ENCODE data around the gene LIPT2. TPM values are rescaled to one million over a fixed set of nuclear protein-coding genes. Genes with fewer than 3 reads are reported as not detected.

LIPT2 gene
- total RNA-seq, 4 donors from 2014 or later = 0.45 to 3.4 (median 3.1) TPM

GRCh38 chr11:74471668-74472429, 21.7 kb downstream of the LIPT2 start:
- Histone ChIP-seq H3K9me3 (no peaks in the 10 kb centered on the region), H3K4me3 (no peak overlapping the region), H3K4me1 (peaks cover 0 to 14% (median 9%) of the 10 kb centered on the region in 3 donors), H3K27me3 (peaks cover 3% of the 10 kb centered on the region), H3K27ac (no peak overlapping the region), H3K36me3 (no peaks in the 10 kb centered on the region)
- no peak for TF ChIP-seq EP300 (IDR thresholded peaks at IDR 0.05)
- no peak for TF ChIP-seq POLR2A (IDR thresholded peaks at IDR 0.05)
- TF ChIP-seq CTCF (IDR thresholded peaks at IDR 0.05) = no peak
- TF ChIP-seq POLR2AphosphoS5 (IDR thresholded peaks at IDR 0.05) = no peak
- WGBS, 2 donors (ENCODE audit: low coverage in 1 of 2) = 55 to 66% methylated on average over 3 to 5 of the region's 5 CpGs
- ATAC-seq = no peak

- TF ChIP-seq POLR2A (IDR thresholded peaks at IDR 0.05) (no peak), POLR2AphosphoS5 (IDR thresholded peaks at IDR 0.05) (no peak), CTCF (IDR thresholded peaks at IDR 0.05) (no peak), EP300 (IDR thresholded peaks at IDR 0.05) (no peak)
- H3K4me1 ChIP-seq = peaks cover 0 to 23% (median 9%) of the 10 kb centered on the region in 3 donors
- no peak for ATAC-seq
- no peak overlapping the region for H3K27ac ChIP-seq
- 85 to 100% methylated on average over 1 of the region's 1 CpG for WGBS, 2 donors (ENCODE audit: low coverage in 1 of 2)
- no peaks in the 10 kb centered on the region for H3K36me3 ChIP-seq
- no peak overlapping the region for H3K4me3 ChIP-seq
- H3K9me3 ChIP-seq = no peaks in the 10 kb centered on the region
- peaks cover 3% of the 10 kb centered on the region for H3K27me3 ChIP-seq
Observed at GRCh38 chr11:74471037-74471436, 22.5 kb downstream of the LIPT2 start.

GRCh38 chr11:74470526-74470925, 23.0 kb downstream of the LIPT2 start:
- 14 to 38% methylated on average over 1 to 2 of the region's 2 CpGs for WGBS, 2 donors (ENCODE audit: low coverage in 1 of 2)
- Histone ChIP-seq H3K4me3 (no peak overlapping the region), H3K27me3 (peaks cover 3% of the 10 kb centered on the region), H3K4me1 (peaks cover 0 to 23% (median 9%) of the 10 kb centered on the region in 3 donors), H3K36me3 (no peaks in the 10 kb centered on the region), H3K9me3 (no peaks in the 10 kb centered on the region), H3K27ac (no peak overlapping the region)
- TF ChIP-seq CTCF (IDR thresholded peaks at IDR 0.05) = no peak
- no peak for TF ChIP-seq POLR2AphosphoS5 (IDR thresholded peaks at IDR 0.05)
- TF ChIP-seq EP300 (IDR thresholded peaks at IDR 0.05) = no peak
- ATAC-seq = no peak

- peaks cover 3% of the 10 kb centered on the region for H3K27me3 ChIP-seq
- peaks cover 0 to 23% (median 9%) of the 10 kb centered on the region in 3 donors for H3K4me1 ChIP-seq
- TF ChIP-seq POLR2AphosphoS5 (IDR thresholded peaks at IDR 0.05) (no peak), CTCF (IDR thresholded peaks at IDR 0.05) (no peak), EP300 (IDR thresholded peaks at IDR 0.05) (no peak), POLR2A (IDR thresholded peaks at IDR 0.05) (no peak)
- no peaks in the 10 kb centered on the region for H3K9me3 ChIP-seq
- H3K4me3 ChIP-seq = no peak overlapping the region
- H3K27ac ChIP-seq = no peak overlapping the region
- no peaks in the 10 kb centered on the region for H3K36me3 ChIP-seq
- ATAC-seq = no peak
- 78 to 86% methylated on average over 1 of the region's 1 CpG for WGBS, 2 donors (ENCODE audit: low coverage in 1 of 2)
Observed at GRCh38 chr11:74468936-74469335, 24.6 kb downstream of the LIPT2 start.

GRCh38 chr11:74468521-74468920, 25.0 kb downstream of the LIPT2 start:
- H3K9me3 ChIP-seq = no peaks in the 10 kb centered on the region
- H3K27ac ChIP-seq = no peak overlapping the region
- H3K4me1 ChIP-seq = peaks cover 0 to 23% (median 9%) of the 10 kb centered on the region in 3 donors
- peaks cover 3% of the 10 kb centered on the region for H3K27me3 ChIP-seq
- H3K4me3 ChIP-seq = no peak overlapping the region
- TF ChIP-seq POLR2AphosphoS5 (IDR thresholded peaks at IDR 0.05) = no peak
- TF ChIP-seq EP300 (IDR thresholded peaks at IDR 0.05) = no peak
- TF ChIP-seq CTCF (IDR thresholded peaks at IDR 0.05) = no peak
- no peak for TF ChIP-seq POLR2A (IDR thresholded peaks at IDR 0.05)
- H3K36me3 ChIP-seq = no peaks in the 10 kb centered on the region
- ATAC-seq = no peak
